Activated effector memory CD4-positive, alpha-beta T cell treated with Interleukin-2 at 50 U/mL for 16 hours (primary cell): Measurements from ENCODE around the gene ITPR1.

ENCODE experiments used
- DNase-seq: peaks from one replicate; pipeline ENCODE4 v3.0.0-alpha.2; 2020

The ITPR1 gene

GRCh38 chr3:4534906-4535305 is 41.8 kb downstream of the ITPR1 start:
- no peak for DNase-seq

GRCh38 chr3:4536260-4536659 is 43.1 kb downstream of the ITPR1 start:
- DNase-seq: no peak

DNA sequence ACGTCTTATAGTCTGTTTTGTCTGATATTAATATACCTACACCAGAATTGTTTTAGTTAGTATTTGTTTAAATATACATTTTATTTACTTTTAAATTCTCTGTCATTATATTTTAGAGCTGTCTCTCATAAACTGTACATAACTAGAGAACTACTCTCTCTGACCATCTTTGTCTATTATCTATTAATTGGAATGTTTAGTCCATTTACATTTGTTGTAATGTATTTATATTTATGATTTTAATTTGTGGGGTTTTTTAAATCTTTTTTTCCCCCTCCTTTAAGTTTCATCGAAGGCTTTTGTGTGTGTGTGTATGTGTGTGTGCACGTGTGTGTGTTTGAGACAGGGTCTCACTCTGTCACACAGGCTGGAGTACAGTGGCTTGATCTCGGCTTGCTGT is 47.1 kb downstream of the ITPR1 start:
- DNase-seq: no peak

GRCh38 chr3:4543110-4543509 is 50.0 kb downstream of the ITPR1 start:
- no peak for DNase-seq

DNA sequence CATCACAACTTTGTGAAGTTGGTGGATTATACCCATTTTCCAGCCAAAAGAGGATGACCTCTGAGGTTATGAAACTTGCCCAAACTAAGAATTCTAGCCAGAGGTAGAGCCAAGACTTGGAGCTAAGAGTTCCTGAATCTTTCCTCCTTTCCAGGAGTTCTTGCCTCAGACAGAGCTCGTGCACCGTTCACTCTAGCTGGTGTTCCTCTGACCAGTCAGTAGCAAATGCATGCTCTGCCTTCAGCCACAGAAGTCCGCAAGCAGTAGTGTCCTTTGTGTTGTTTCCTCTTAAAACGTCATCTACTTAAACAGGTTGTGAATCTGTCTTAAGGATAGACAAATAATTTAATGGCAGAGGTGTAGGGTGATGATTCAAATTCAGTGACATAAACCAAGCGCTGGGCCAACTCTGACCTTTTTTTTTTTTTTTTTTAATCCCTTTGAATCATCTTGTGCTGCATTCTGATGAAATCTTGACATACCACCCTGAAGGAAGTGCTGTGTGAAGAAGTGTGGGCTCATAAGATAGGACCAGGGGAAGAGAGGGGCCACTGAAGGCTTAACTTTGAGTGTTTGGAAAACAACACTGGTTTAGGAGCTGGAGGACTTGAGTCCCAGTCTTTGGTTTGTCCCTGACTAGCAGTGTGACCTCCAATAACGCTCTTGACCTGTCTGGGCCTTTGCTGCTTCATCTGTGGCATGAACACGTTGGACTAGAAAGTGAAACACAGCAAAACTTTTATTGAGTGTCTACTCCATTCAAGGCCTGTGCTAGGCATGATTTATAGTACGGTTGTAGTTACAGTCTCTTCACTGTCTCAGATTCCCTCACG is 53.4 kb downstream of the ITPR1 start:
- no peak for DNase-seq

- DNase-seq: no peak
These were observed 54.7 kb downstream of the ITPR1 start for GRCh38 chr3:4547799-4548198.

DNA sequence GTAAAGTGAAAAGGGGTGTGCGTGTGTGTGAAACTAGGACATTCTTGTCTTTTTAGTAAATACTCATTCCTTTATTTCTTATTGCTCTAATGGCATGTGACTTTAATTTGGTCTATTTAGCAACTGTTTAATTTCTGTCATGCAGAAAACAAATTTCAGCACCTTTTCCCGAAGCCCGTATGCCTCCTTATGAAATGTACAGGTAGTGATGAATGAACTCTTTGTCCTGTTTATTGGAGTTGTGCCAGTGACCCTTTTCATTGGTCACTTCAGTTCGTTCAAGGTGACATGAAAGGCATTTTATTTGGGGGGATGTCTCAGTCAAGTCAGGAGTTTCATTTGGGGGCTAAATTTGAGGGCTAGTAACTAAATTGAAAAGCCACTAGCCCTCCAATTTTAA is 55.2 kb downstream of the ITPR1 start:
- DNase-seq: no peak

DNA sequence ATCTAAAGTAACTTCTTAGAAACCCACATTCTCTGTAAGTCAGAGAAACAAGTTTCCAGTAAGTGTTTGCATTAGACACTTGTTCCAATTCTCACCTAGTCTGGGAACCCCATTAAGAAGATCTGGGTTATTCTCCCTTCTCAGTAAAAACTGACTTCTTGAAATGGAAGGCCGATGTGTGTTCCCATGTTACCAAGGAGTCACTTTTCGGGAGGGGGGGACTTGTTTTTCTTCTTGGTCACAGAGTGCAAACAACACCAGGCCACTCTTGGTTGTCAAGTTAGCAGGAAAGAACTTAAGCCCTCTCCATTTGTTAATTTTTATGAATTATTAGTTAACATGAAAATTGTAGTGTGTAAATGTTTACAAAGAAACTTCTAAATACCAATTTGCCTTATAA is 55.6 kb downstream of the ITPR1 start:
- no peak for DNase-seq

DNA sequence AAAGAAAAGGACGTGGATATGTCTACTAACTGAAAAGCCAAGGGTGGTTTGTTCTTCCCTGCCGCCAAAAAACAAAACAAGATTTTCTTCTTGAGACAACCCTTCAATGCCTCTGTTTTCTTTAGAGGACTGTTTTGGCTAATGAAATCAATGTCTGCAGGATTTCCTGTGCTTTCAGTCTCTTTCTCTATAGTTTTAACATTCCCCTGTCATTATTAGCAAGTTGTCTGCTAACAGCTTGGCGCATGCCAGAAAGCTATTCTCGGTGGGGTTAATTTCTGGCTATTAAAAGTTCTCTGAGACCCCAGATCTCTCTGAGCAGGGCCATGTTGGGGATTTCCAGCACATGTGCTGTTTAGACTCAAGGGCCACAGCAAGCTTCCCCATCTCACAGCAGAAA is 56.7 kb downstream of the ITPR1 start:
- DNase-seq: no peak

GRCh38 chr3:4551051-4551711 is 58.0 kb downstream of the ITPR1 start:
- DNase-seq: no peak

GRCh38 chr3:4551794-4552442 is 58.8 kb downstream of the ITPR1 start:
- DNase-seq: no peak

DNA sequence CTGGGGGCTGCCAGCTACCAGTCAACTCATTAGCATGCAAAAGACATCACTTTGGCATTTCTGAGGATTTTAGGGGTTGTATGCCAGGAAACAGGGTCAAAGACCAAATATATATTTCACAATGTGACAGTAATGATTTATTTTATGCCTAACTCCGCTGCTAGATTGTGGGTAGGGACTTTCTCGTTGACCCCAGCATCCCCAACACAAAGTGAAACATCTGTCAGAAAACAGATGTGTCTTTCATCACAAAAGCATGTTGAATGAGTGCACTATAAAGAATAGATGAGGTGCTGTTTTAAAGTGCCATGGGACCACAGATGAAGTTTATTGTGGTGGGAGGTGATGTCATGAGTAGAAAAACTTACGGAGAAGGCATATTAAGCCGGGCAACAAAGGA is 59.7 kb downstream of the ITPR1 start:
- no peak for DNase-seq

- DNase-seq: no peak
These were observed 68.5 kb downstream of the ITPR1 start for GRCh38 chr3:4561661-4562060.

DNA sequence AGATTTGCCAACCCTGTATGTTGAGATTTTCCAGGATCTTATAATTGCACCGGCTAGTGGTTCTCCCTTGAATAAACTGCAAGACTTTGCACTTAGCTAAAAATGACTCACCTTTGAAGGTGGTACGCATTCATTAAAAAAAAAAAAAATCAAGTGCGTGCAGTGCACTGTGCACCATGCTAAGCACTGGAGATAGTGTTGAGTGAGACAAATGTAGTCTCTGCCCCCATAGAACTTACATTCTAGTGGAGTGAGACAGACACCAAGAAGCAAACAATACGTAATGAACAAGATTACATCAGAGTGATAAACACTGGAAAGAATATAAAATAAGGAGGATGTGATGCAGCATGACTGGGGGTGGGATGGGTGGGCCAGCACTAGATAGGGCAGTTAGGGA is 69.4 kb downstream of the ITPR1 start:
- no peak for DNase-seq

DNA sequence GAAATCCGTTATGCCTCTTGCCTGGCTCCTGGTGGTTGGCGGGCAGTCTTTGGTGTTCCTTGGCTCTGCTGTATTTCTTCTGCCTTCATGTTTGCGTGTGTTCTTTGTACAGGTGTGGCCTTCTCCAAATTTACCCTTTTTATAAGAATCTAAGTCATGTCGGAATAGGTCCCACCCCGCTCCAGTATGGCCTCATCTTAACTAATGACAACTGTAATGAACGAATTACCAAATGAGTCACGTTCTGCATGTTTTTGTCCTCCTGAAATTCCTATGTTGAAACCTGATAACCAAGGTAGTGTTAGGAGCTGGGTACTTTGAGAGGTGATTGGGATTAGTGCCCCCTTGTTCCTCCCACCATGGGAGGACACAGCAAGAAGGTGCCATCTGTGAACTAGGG is 71.1 kb downstream of the ITPR1 start:
- no peak for DNase-seq

DNA sequence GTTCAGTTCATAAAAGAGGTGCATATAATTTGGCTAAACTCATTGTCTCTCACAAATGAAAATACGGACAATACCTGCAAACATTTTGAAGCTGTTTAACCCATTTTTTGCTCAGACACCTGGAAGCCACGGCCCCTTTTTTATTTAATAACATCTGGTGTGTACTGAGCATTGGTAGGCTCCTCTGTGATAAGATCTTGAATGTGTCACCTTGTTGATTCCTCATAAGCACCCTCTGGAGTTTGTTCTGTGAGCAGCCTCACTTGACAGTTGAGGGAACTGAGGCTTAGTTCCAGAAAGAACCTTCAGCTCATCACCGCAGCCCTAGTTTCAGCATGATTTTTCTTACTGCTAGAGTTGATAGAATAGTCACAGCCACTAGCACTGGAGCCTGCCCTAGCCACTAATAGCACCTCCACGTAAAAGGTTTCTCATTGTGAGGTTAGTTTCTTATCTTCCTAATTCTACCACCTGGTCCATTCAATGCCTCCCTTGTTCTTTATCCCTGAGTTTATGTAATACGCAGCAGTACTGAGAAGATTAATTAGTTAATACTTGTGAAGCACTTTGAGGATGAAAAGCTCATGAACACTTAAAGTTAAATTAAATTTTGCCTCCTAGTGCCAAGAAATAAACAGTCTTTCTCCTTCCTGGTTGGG is 71.9 kb downstream of the ITPR1 start:
- no peak for DNase-seq

- DNase-seq: no peak
These were observed 72.8 kb downstream of the ITPR1 start for GRCh38 chr3:4565809-4566501.

DNA sequence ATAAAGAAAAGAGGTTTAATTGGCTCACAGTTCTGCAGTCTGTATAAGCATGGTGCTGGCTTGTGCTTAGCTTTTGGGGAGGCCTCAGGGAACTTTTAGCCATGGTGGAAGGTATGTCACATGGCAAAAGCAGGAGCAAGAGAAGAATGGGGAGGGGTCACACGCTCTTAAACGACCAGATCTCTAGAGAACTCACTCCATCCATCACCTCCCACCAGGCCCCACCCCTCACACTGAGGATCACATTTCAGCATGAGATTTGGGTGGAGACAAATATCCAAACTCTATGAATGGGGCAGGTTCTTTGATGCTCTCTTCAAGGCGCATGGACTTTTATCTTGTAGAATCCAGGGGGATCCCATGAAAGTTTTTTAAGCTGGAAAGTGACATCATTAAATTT is 75.7 kb downstream of the ITPR1 start:
- no peak for DNase-seq

DNA sequence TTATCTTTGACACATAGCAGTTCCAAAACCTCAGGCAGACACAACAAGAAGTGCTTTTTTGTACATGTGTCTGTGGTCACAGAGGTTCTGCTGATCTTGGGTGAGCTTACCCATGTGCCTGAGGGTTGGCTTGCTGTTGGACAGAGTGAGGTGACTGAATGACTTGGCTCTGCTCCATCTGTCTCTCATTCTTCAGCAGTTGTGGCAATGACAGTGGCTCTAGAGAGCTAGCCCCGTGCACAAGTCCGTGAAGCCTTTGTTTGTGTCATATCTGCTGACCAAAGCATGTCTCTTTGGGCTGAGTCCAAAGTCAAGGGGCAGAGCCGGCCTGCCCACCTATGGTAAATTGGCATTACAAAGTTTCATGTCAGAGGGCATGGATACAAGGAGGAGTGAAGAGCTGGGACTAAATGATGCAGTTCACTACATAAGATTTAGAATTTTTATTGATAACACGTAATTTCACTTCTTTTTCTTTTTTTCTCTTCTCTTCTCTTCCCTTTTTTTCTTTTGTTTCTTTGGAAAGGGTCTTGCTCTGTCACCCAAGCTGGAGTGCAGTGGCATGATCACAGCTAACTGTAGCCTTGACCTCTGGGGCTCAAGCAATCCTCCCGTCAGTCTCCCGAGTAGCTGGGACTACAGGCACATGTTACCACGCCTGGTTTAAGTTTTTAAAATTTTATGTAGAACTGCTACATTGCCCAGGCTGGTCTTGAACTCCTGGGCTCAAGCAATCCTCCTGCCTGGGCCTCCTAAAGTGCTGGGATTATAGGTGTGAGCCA is 77.9 kb downstream of the ITPR1 start:
- no peak for DNase-seq

GRCh38 chr3:4571690-4572334 is 78.7 kb downstream of the ITPR1 start:
- no peak for DNase-seq

- DNase-seq: no peak
These were observed 80.0 kb downstream of the ITPR1 start for GRCh38 chr3:4573153-4573552.
